ENCODE measurements around the gene FNDC8. TPM values are rescaled to one million over a fixed set of nuclear protein-coding genes. Genes with fewer than 3 reads are reported as not detected.

Gene FNDC8
- total RNA-seq, 1 experiment from 2014 or later = not detected

- ChIA-PET CTCF (no interaction called here), POLR2A (ENCODE audit: low non-redundant PET) (no interaction called here)
- intact Hi-C loops (cut with micrococcal nuclease; ENCODE audit: unreplicated experiment) = no loop called here
- Histone ChIP-seq H3K9me3 (ENCODE audit: low read depth, low read length, poor library complexity, severe bottlenecking) (no peaks in the 10 kb centered on the region), H3K27me3 (replicated peaks; ENCODE audit: insufficient read depth, low read depth, low read length, poor library complexity) (no peaks in the 10 kb centered on the region), H3K4me3 (ENCODE audit: low read depth, low read length, poor library complexity, severe bottlenecking) (no peak overlapping the region), H3K4me1 (ENCODE audit: insufficient read depth, low read length, poor library complexity, severe bottlenecking) (no peaks in the 10 kb centered on the region), H3K27ac (ENCODE audit: low read depth, low read length, poor library complexity, severe bottlenecking) (no peak overlapping the region), H3K36me3 (ENCODE audit: insufficient read depth, low read length, poor library complexity, severe bottlenecking) (peaks cover 17% of the 10 kb centered on the region)
- no peak for DNase-seq (ENCODE audit: low spot score)
- TF ChIP-seq CTCF (conservative IDR thresholded peaks at IDR 0.05; ENCODE audit: low read depth, low read length) = no peak
- TF ChIP-seq EZH2 (IDR thresholded peaks at IDR 0.05; ENCODE audit: borderline replicate concordance, low read depth, low read length, poor library complexity, severe bottlenecking) = no peak
- no TSS peak for BruUV-seq (replicated peaks)
Observed at GRCh38 chr17:35132099-35132498, 10.7 kb downstream of the FNDC8 start.

- no peak for TF ChIP-seq CTCF (conservative IDR thresholded peaks at IDR 0.05; ENCODE audit: low read depth, low read length)
- no peak for TF ChIP-seq EZH2 (IDR thresholded peaks at IDR 0.05; ENCODE audit: borderline replicate concordance, low read depth, low read length, poor library complexity, severe bottlenecking)
- CTCF ChIA-PET = no interaction called here
Observed at GRCh38 chr17:35132816-35133550, 11.6 kb downstream of the FNDC8 start.

GRCh38 chr17:35135322-35135721 is 13.9 kb downstream of the FNDC8 start:
- Histone ChIP-seq H3K9me3 (ENCODE audit: low read depth, low read length, poor library complexity, severe bottlenecking) (no peaks in the 10 kb centered on the region), H3K27me3 (replicated peaks; ENCODE audit: insufficient read depth, low read depth, low read length, poor library complexity) (no peaks in the 10 kb centered on the region), H3K4me3 (ENCODE audit: low read depth, low read length, poor library complexity, severe bottlenecking) (no peak overlapping the region), H3K4me1 (ENCODE audit: insufficient read depth, low read length, poor library complexity, severe bottlenecking) (no peaks in the 10 kb centered on the region), H3K27ac (ENCODE audit: low read depth, low read length, poor library complexity, severe bottlenecking) (no peak overlapping the region), H3K36me3 (ENCODE audit: insufficient read depth, low read length, poor library complexity, severe bottlenecking) (peaks cover 28% of the 10 kb centered on the region)
- no TSS peak for BruUV-seq (replicated peaks)
- DNase-seq (ENCODE audit: low spot score) = no peak
- intact Hi-C loops (cut with micrococcal nuclease; ENCODE audit: unreplicated experiment) = no loop called here
- TF ChIP-seq CTCF (conservative IDR thresholded peaks at IDR 0.05; ENCODE audit: low read depth, low read length) (no peak), EZH2 (IDR thresholded peaks at IDR 0.05; ENCODE audit: borderline replicate concordance, low read depth, low read length, poor library complexity, severe bottlenecking) (no peak)
- POLR2A ChIA-PET (ENCODE audit: low non-redundant PET) = no interaction called here
- CTCF ChIA-PET = no interaction called here

More at GRCh38 chr17:35132816-35133550, 11.6 kb downstream of the FNDC8 start:
- Histone ChIP-seq H3K4me1 (ENCODE audit: insufficient read depth, low read length, poor library complexity, severe bottlenecking) (no peaks in the 10 kb centered on the region), H3K36me3 (ENCODE audit: insufficient read depth, low read length, poor library complexity, severe bottlenecking) (peaks cover 21% of the 10 kb centered on the region), H3K27ac (ENCODE audit: low read depth, low read length, poor library complexity, severe bottlenecking) (no peak overlapping the region), H3K4me3 (ENCODE audit: low read depth, low read length, poor library complexity, severe bottlenecking) (no peak overlapping the region), H3K9me3 (ENCODE audit: low read depth, low read length, poor library complexity, severe bottlenecking) (no peaks in the 10 kb centered on the region), H3K27me3 (replicated peaks; ENCODE audit: insufficient read depth, low read depth, low read length, poor library complexity) (no peaks in the 10 kb centered on the region)
- DNase-seq (ENCODE audit: low spot score) = no peak
- no TSS peak for BruUV-seq (replicated peaks)
- intact Hi-C loops (cut with micrococcal nuclease; ENCODE audit: unreplicated experiment) = no loop called here
- POLR2A ChIA-PET (ENCODE audit: low non-redundant PET) = no interaction called here
